Kidney epithelial cell (primary cell): ENCODE data around the gene MLIP. TPM values are rescaled to one million over a fixed set of nuclear protein-coding genes. Genes with fewer than 3 reads are reported as not detected.

Experiments
- DNase-seq: peaks from one replicate; pipeline ENCODE4 v3.0.0-alpha.2; 2010; ENCODE audit warnings: low read depth
- H3K27me3 ChIP-seq: 2 replicates; pipeline ENCODE4 v1.6.0; 2011; ENCODE audit warnings: low read length; ENCODE audit not compliant: control insufficient read depth, insufficient read depth
- H3K36me3 ChIP-seq: 2 replicates; pipeline ENCODE4 v1.5.1; 2011; ENCODE audit warnings: low read length; ENCODE audit not compliant: control insufficient read depth, insufficient read depth
- H3K4me3 ChIP-seq: 2 replicates; pipeline ENCODE4 v1.5.1; 2011; ENCODE audit warnings: low read depth, mild to moderate bottlenecking, control low read depth, low read length
- total RNA-seq: library from RNA; depleted of rRNA; stranded (reverse); fragments of >200 nt; gene quantifications from 2 replicates; pipeline ENCODE4 v1.2.3, GENCODE V29; 2015
- TF ChIP-seq, protein P1 (sequence below): IDR thresholded peaks from 2 replicates; pipeline ENCODE4 v1.5.1; 2011; ENCODE audit warnings: mild to moderate bottlenecking, moderate library complexity, low read length, control low read depth, inconsistent platforms; ENCODE audit not compliant: insufficient read depth, poor library complexity, severe bottlenecking

MLIP gene
- total RNA-seq, 1 donor from 2014 or later: not detected

DNA sequence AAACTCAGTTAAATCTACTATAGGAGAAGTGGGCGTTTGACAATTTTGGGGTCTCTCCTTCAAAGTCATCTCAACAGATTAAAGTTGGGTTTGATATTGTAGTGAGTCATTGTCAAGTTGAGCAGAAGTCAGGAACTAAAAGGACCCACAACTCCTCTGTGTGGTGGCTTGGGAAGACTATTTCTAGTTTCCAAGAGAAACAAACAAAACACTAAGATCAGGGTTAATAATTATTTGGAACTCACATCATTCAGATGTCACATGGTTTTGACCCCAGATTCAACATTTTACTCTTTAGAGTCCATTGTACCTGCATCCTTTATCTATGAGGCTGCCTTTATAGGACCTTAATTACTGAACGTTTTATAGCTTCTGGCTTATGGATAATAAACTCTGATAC is 151.7 kb downstream of the MLIP start:
- H3K4me3 ChIP-seq: no peak overlapping the region
- DNase-seq: no peak
- no peaks in the 10 kb centered on the region for H3K27me3 ChIP-seq
- TF ChIP-seq, protein P1, sequence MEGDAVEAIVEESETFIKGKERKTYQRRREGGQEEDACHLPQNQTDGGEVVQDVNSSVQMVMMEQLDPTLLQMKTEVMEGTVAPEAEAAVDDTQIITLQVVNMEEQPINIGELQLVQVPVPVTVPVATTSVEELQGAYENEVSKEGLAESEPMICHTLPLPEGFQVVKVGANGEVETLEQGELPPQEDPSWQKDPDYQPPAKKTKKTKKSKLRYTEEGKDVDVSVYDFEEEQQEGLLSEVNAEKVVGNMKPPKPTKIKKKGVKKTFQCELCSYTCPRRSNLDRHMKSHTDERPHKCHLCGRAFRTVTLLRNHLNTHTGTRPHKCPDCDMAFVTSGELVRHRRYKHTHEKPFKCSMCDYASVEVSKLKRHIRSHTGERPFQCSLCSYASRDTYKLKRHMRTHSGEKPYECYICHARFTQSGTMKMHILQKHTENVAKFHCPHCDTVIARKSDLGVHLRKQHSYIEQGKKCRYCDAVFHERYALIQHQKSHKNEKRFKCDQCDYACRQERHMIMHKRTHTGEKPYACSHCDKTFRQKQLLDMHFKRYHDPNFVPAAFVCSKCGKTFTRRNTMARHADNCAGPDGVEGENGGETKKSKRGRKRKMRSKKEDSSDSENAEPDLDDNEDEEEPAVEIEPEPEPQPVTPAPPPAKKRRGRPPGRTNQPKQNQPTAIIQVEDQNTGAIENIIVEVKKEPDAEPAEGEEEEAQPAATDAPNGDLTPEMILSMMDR: no peak
- no peaks in the 10 kb centered on the region for H3K36me3 ChIP-seq

DNA sequence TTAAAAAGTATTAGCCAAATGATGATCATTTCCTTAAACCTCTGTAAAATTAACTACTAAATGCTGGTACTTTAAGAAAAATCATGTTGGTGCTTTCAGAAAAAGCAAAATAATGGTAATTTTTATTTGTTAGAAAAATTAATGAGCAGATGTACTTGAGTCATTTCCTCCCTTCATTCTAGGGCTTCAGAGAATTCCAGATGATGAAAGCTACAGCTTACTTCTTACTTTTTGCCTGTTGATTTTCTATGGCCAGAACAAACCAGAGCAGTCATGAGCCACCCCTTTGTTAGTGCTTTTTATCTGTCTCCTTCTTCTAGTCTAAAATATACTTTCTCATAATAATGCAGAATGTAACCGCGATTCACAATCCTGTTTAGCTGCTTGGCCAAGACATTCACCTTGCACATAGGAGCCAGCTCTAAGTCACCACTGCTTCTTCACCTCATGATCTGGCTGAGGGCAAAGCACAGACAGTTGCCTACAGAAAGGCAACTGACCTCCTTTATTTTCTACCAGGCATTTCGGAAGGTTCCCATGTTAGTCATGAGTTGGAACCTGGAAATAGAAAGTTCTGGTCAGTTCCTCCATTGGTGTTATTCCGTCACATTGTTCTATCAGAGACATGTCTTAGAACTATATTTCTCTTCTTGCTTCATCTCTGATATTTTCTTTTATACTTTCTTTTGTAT is 153.5 kb downstream of the MLIP start:
- H3K4me3 ChIP-seq: no peak overlapping the region
- no peaks in the 10 kb centered on the region for H3K27me3 ChIP-seq
- no peaks in the 10 kb centered on the region for H3K36me3 ChIP-seq
- TF ChIP-seq, protein P1: no peak
- no peak for DNase-seq

DNA sequence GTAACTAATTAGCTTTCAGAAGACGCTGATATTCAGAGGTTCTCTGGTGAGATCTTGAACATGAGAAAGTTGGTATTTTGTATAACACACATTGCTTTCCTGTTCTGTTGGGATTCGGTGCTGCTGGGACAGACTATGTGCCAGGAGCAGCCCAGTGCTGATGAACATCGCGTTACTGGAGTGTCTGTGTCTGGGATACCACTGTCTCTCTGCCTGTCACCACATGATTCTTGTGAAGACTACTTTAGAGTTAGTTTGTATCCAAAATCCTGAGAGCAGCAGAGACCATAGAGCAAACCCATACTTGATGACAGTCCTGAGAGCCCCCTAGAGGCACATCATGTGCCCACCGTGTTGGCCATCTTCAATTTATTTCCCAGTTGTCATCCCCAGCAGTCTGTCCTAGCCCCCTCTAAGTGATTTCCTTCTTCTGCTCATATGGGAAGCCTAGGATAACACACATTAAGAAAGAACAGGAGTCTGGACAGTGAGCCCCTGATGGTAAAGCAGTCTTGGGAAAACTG is 155.2 kb downstream of the MLIP start:
- Histone ChIP-seq H3K27me3 (no peaks in the 10 kb centered on the region), H3K4me3 (no peak overlapping the region), H3K36me3 (no peaks in the 10 kb centered on the region)
- no peak for DNase-seq
- TF ChIP-seq, protein P1: no peak

DNA sequence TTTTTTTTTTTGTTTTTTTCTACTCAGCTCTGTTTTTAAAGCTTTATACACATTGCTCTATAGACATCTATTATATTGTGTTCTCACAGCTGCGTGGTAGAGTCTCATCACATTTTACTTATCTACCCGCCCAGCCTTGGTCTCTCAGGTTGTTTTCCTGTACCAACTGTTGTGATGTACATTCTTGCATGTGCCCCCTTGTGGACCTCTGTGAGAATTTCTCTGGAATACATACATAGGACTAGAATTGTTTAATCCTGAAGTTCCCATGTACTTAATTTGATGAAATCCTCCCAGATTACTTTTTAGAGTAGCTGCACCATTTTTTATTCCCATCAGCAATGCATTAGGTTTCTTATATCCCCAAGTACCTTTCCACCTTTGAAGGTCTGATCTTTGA is 156.6 kb downstream of the MLIP start:
- Histone ChIP-seq H3K27me3 (no peaks in the 10 kb centered on the region), H3K4me3 (no peak overlapping the region), H3K36me3 (no peaks in the 10 kb centered on the region)
- DNase-seq: no peak
- TF ChIP-seq, protein P1: peak; percentile 54

DNA sequence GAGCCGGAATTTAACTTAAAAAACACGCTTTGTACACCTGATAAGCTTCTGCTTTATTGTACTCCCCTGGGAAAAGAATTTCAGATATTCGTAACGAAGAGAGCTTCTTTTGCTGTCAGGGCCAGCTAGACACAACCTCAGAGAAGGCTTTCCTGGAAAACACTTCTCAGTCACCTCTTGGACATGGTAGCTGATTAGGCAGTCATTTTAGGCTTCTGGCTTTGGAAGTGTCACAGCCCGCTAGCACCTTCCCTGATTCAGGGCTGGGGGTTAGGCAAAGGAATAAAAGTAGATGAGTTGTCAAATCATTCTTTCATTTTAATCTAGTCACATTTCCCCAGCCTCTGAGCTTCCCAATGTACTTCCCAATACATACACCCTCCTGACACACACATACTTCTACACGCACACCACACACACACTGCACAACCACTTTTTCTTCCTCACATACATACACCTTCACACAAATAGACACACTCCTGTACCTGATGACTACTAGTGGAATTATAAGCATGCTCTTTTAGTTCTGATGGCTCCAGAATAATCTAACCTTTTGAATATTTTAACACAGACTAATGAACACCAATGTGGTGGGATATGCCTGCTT is 162.1 kb downstream of the MLIP start:
- no peaks in the 10 kb centered on the region for H3K27me3 ChIP-seq
- H3K4me3 ChIP-seq: no peak overlapping the region
- no peaks in the 10 kb centered on the region for H3K36me3 ChIP-seq
- no peak for DNase-seq
- TF ChIP-seq, protein P1: no peak
